ENCODE data around the gene LDAH.

LDAH gene

DNA sequence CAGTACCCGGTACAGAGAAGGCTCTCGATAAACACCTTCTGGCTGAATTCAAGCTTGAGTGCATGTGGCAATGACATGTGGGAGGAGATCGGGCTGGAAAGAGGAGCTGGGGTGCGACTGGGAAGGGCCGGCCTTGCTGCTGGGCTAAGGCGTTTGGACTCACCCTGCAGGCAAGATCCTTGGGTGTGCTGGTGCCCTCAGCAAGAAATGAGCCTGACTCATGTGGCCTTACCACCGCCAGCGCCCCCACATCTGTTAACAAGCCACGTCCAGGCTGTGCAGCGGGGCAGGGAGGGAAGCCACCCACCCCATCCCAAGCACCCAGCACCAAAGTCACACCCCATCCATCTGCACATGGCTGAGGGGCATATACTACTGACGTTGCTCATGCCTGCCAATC lies 173.3 kb downstream of the LDAH start:
- Mint-ChIP-seq H3K4me1 (ENCODE audit: low read depth) (peaks cover 29% of the 10 kb centered on the region), H3K36me3 (ENCODE audit: low read depth) (no peaks in the 10 kb centered on the region), H3K9me3 (no peaks in the 10 kb centered on the region), H3K4me3 (peak overlapping the region; percentile 94), H3K27me3 (ENCODE audit: low read depth) (peaks cover 2% of the 10 kb centered on the region), H3K27ac (no peak overlapping the region)
- DNase-seq (ENCODE audit: low spot score): no peak

DNA sequence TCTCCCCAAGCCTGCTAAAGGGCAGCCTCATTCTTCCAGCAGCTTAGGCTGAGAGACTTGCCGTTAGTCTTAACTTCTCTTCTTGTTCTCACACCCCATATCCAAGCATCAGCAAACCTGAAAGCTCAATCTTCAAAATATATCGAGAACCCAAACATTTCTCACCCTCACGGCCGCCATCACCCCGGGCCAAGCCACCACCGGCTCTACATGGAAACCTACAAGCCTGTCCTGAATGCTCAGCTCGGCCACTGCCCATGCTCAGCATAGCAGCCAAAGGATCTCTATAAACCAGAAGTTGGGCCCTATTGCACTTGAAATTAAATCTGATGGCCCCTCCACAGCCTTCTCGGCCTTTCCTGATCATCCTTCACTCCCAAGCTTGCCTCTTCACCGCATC lies 174.1 kb downstream of the LDAH start:
- Mint-ChIP-seq H3K9me3 (no peaks in the 10 kb centered on the region), H3K27me3 (ENCODE audit: low read depth) (no peaks in the 10 kb centered on the region), H3K4me1 (ENCODE audit: low read depth) (peaks cover 27% of the 10 kb centered on the region), H3K36me3 (ENCODE audit: low read depth) (no peaks in the 10 kb centered on the region), H3K4me3 (peak overlapping the region; percentile 94), H3K27ac (no peak overlapping the region)
- DNase-seq (ENCODE audit: low spot score): no peak

DNA sequence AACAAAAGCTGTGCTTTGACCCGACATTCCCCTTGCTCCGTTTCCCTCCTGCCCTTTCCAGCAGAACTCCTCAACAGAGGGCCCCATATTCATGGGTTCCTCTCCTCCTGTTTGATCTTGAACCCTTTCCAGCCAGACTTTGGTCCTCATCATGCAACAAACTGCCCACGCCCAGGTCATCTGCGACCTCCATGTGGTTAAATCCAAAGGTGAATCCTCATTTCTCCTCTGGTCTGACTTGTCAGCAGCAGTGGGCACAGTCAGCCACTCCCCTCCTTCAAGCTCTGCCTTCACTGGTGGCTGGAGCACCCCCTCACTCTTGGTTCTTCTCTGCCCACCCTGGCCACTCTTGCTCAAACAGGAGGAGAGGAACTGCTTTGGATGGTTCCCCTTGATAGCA lies 174.7 kb downstream of the LDAH start:
- H3K9me3 Mint-ChIP-seq: no peaks in the 10 kb centered on the region
- DNase-seq (ENCODE audit: low spot score): no peak
- no peaks in the 10 kb centered on the region for H3K36me3 Mint-ChIP-seq (ENCODE audit: low read depth)
- no peak overlapping the region for H3K27ac Mint-ChIP-seq
- no peaks in the 10 kb centered on the region for H3K27me3 Mint-ChIP-seq (ENCODE audit: low read depth)
- H3K4me1 Mint-ChIP-seq (ENCODE audit: low read depth): peaks cover 27% of the 10 kb centered on the region
- no peak overlapping the region for H3K4me3 Mint-ChIP-seq

DNA sequence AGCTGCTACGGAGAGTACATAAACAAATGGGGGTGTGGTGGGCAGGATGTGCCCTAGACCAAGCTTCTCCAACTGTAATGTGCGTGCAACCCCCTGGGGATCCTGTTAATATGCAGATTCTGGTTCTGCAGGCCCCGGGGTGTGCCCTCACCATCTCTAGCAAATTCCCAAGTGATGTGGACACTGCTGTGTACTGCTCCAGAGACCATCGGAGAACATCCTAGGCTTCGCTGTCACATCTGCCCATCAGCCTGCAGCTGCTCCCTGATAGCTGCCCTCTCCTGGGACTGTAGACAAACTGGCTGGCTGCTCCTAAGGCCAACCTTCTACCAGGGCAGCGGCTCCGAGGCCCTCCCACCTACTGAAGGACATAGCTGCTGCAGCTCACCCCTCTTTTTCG lies 175.2 kb downstream of the LDAH start:
- H3K27me3 Mint-ChIP-seq (ENCODE audit: low read depth): no peaks in the 10 kb centered on the region
- no peaks in the 10 kb centered on the region for H3K36me3 Mint-ChIP-seq (ENCODE audit: low read depth)
- no peak overlapping the region for H3K4me3 Mint-ChIP-seq
- no peaks in the 10 kb centered on the region for H3K9me3 Mint-ChIP-seq
- DNase-seq (ENCODE audit: low spot score): no peak
- H3K27ac Mint-ChIP-seq: no peak overlapping the region
- H3K4me1 Mint-ChIP-seq (ENCODE audit: low read depth): peaks cover 27% of the 10 kb centered on the region

DNA sequence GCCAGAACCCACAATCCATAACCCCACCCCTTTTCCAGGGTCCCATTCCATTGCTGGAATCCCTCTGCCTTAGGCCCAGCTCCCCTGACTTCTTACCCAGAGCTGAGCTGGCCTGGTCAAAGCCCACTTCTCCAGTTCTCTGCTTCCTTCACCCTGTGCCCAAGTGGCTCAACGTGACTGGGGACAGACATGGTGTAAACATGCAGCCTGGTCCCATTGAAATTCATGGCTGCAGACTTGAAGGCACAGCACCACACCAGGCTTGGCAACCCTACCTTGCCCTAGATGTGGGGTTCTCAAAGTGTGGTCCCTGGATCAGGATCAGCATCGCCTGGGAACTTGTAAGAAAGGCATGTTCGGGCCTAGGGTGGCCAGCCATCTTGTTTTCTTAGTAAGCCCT lies 175.7 kb downstream of the LDAH start:
- DNase-seq (ENCODE audit: low spot score): no peak
- Mint-ChIP-seq H3K4me1 (ENCODE audit: low read depth) (peaks cover 27% of the 10 kb centered on the region), H3K4me3 (no peak overlapping the region), H3K27ac (no peak overlapping the region), H3K9me3 (no peaks in the 10 kb centered on the region), H3K36me3 (ENCODE audit: low read depth) (no peaks in the 10 kb centered on the region), H3K27me3 (ENCODE audit: low read depth) (no peaks in the 10 kb centered on the region)

DNA sequence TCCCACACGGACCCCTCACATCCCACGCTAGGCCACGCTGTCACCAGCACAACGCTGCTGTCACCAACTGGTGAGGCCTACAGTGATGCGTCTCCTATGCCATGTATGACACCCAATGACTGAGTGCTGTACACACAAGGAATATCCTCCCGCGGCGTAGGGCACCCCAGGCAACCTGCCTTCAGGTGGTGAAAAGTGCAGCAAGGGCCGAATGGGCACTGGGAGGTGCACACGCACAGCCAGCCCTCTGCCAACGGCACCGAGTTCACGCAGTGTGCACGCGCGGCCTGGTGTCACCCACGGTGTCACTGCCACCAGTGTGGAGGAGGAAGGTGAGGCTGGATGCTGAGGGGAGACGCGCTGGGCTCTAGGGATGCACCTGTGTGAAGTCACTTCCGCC lies 176.5 kb downstream of the LDAH start:
- Mint-ChIP-seq H3K4me3 (no peak overlapping the region), H3K36me3 (ENCODE audit: low read depth) (peaks cover 2% of the 10 kb centered on the region), H3K27ac (no peak overlapping the region), H3K9me3 (no peaks in the 10 kb centered on the region), H3K27me3 (ENCODE audit: low read depth) (no peaks in the 10 kb centered on the region), H3K4me1 (ENCODE audit: low read depth) (peaks cover 21% of the 10 kb centered on the region)
- DNase-seq (ENCODE audit: low spot score): no peak

DNA sequence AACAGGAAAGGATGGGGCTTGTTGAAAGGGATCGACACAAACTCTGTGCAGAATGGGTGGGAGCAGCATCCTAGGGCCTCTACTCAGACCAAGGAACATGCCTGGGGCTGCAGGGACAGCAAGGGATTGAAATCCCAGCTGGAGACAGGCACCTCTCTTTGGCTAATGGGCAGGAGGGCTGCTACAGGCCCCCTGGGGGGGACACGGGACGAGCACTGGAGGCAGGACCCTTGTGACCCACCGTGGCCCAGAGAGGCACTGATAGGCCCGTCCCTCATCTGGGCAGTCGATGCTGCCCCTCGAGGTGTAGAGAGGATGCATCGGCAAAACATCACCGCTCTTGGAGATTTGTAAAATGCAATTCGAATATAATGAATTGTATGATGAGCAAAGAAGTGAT lies 177.1 kb downstream of the LDAH start:
- Mint-ChIP-seq H3K4me1 (ENCODE audit: low read depth) (peaks cover 17% of the 10 kb centered on the region), H3K36me3 (ENCODE audit: low read depth) (peaks cover 2% of the 10 kb centered on the region), H3K4me3 (no peak overlapping the region), H3K27me3 (ENCODE audit: low read depth) (no peaks in the 10 kb centered on the region), H3K9me3 (no peaks in the 10 kb centered on the region), H3K27ac (no peak overlapping the region)
- DNase-seq (ENCODE audit: low spot score): no peak

DNA sequence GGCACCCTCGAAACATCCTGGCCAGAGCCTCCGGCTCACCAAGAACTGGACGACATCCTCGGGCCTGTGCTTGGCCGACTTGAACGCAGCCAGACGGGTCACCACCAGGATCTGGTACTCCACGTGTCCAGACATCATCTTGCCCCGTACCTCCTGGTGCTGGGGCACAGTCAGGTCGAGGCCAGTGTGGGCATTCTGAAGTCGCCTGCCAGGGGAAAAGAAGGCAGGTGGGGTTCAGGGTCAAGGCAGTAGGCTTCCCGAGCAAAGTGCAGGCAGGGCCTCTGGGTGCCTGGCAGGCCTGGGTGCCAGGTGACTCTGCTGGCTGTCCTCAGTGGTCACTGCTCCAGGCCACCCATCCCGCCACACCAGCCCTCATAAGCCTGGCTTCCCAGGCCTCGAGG lies 177.6 kb downstream of the LDAH start:
- peaks cover 15% of the 10 kb centered on the region for H3K4me1 Mint-ChIP-seq (ENCODE audit: low read depth)
- no peak overlapping the region for H3K4me3 Mint-ChIP-seq
- no peaks in the 10 kb centered on the region for H3K9me3 Mint-ChIP-seq
- no peak for DNase-seq (ENCODE audit: low spot score)
- H3K36me3 Mint-ChIP-seq (ENCODE audit: low read depth): peaks cover 2% of the 10 kb centered on the region
- H3K27me3 Mint-ChIP-seq (ENCODE audit: low read depth): no peaks in the 10 kb centered on the region
- H3K27ac Mint-ChIP-seq: no peak overlapping the region

DNA sequence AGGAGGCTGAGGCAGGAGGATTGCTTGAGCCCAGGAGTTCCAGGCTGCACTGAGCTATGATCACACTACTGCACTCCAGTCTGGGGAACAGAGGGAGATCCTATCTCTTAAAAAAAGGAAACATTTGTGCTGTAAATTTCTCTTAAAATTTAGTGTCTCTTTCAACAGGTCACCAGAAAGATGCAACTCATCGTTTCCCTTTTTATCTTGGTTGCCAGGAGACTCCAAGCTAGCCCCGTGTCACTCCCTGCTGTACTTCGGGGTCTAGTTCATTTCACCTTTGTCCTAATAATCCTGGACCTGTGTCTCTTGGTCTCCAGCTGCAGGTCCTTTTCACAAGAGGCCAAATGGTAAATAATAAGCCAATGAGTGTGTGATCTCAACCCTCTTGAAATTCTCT lies 179.1 kb downstream of the LDAH start:
- Mint-ChIP-seq H3K27me3 (ENCODE audit: low read depth) (no peaks in the 10 kb centered on the region), H3K36me3 (ENCODE audit: low read depth) (peaks cover 2% of the 10 kb centered on the region), H3K4me3 (no peak overlapping the region), H3K9me3 (no peaks in the 10 kb centered on the region), H3K4me1 (ENCODE audit: low read depth) (peaks cover 3% of the 10 kb centered on the region), H3K27ac (no peak overlapping the region)
- DNase-seq (ENCODE audit: low spot score): no peak

DNA sequence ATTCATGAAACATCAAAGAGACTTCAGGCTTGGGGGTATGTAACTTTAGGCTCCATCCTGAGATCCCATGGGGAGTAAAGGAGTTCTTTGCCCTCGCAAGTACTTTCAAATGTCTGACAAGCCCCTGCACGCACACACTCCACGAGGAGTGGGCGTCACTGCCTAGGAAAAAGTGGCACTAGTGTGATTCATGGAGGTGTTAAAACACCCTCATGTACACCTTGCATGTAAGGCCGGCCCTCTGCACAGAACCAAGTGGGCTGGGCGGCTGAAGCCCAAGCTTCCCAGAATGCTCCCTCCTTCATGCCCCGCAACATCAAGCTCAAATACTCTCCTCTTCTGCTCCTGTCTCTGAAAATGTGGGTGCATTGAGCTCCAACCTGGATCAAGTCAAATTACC lies 179.8 kb downstream of the LDAH start:
- Mint-ChIP-seq H3K9me3 (no peaks in the 10 kb centered on the region), H3K4me1 (ENCODE audit: low read depth) (no peaks in the 10 kb centered on the region), H3K4me3 (no peak overlapping the region), H3K27ac (no peak overlapping the region), H3K36me3 (ENCODE audit: low read depth) (peaks cover 2% of the 10 kb centered on the region), H3K27me3 (ENCODE audit: low read depth) (no peaks in the 10 kb centered on the region)
- DNase-seq (ENCODE audit: low spot score): no peak

DNA sequence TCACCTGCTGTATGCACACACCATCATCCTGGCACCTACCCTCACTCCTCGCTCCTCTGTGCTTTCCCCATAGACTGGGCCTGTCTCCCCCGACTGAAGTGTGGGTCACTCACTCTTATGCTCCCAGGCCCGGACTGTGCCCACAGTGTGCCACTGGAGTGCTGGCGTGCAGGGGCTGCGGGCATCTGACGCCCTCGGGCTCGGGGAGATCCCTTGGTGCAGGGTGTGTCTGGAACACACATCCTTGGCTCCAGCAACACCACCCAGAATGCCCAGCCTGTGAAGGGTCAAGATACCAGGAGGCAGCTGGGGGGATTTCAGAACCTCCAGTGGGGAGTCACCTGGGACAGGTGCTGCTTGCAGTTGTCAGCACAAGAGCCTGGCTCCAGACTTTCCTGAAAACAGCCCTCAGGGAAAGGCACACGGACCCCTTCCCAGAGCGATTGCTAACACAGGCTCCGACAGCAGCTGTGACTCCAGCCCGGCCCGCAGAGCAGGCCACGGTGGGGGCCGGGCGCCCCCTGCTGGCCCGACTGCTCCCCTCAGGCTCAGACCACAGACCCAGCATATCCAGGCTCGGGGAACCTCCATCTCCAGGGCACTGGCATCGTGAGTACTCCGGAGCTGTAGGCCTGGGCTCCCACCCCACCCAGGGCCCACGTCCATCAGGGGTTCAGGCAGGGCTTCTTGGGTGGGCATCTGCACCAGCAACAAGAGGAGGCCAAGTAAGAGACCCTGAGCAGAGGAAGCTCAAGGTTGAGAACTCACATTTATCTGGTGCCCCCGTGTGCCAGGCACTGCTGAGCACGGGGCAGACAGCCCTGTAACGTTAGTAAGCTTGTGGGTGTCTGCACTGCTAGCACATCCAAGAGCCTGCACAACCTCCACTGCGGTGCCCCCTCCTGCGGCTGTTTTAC lies 180.6 kb downstream of the LDAH start:
- no peak overlapping the region for H3K4me3 Mint-ChIP-seq
- no peaks in the 10 kb centered on the region for H3K27me3 Mint-ChIP-seq (ENCODE audit: low read depth)
- peaks cover 2% of the 10 kb centered on the region for H3K36me3 Mint-ChIP-seq (ENCODE audit: low read depth)
- no peaks in the 10 kb centered on the region for H3K9me3 Mint-ChIP-seq
- H3K27ac Mint-ChIP-seq: no peak overlapping the region
- peak; percentile 63 for DNase-seq (ENCODE audit: low spot score)
- H3K4me1 Mint-ChIP-seq (ENCODE audit: low read depth): no peaks in the 10 kb centered on the region

DNA sequence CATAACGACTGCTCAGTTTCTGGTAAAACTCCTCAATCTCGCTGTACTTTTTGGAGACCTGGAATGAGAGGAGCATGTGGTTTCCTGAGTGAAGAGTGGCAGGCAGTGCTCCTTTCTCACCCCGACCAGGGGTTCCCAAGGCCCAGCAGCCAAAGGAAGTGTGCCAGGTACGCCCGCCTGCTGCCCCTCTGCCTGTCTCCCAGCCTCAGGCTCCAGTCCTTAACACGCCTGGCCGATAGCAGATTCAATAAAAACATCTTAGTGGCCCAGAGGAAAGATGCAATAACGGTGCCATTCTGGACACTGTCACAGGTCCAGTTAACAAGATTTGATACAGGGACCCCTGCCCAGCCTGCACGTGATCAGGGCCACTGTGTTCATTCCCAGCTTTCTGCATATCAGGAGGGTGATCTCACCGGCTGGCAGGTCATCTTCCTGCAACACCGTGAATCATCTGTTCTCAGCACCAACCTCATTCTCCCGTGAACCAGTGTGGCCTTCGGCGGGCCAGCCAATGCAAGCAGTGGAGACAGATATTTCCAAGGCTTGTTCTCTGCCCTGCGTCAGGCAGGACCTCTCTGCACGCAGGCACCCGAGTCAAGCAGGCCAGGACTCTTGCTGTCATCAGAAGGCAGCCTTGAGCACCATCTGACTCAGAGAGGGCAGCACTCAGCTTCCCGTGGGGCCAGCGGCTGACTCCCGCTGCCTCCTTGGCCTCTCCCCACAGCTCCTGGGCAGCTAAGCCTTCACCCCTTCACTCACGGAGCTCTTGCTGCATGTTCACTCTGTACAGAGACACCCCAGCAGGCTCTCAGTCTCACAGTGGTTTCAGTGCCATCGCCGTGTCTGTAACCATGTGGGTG lies 181.5 kb downstream of the LDAH start:
- Mint-ChIP-seq H3K4me1 (ENCODE audit: low read depth) (no peaks in the 10 kb centered on the region), H3K27me3 (ENCODE audit: low read depth) (no peaks in the 10 kb centered on the region), H3K4me3 (no peak overlapping the region), H3K27ac (no peak overlapping the region), H3K9me3 (no peaks in the 10 kb centered on the region), H3K36me3 (ENCODE audit: low read depth) (peaks cover 2% of the 10 kb centered on the region)
- no peak for DNase-seq (ENCODE audit: low spot score)

DNA sequence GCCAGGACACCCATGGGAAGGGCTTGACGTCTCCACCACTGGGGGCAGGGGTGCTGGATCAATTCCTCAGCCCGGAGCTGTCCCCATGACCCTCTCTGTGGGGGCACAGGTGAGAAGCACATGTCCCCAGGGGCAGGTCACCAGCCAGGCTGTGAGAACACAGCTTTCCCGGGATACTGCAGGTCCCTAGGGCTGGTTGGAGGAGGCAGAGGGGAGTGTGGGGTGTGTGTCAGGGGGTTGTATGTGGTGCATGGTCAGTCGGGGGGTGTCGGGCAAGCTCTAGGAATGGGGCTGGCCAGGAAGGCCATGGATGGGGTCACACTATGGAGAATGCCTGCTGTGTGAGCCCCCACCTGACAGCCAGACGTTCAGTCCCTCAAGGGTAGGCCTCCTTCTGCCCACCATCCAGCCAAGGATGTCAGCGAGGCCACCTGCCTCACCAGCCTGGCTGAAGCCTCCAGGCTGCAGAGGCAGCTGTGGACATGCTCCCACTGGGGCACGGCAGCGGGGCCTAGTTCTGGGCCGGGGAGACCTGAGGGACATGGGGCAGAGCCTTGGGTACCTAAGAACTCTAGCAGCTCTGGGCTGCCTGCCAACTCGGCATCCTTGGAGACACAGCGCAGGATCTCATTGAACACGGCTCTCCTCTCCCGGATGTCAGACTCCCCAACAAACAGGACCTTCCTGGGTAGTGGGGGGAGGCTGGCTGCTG lies 182.3 kb downstream of the LDAH start:
- peaks cover 2% of the 10 kb centered on the region for H3K36me3 Mint-ChIP-seq (ENCODE audit: low read depth)
- H3K27ac Mint-ChIP-seq: no peak overlapping the region
- H3K4me1 Mint-ChIP-seq (ENCODE audit: low read depth): no peaks in the 10 kb centered on the region
- H3K4me3 Mint-ChIP-seq: no peak overlapping the region
- H3K9me3 Mint-ChIP-seq: no peaks in the 10 kb centered on the region
- H3K27me3 Mint-ChIP-seq (ENCODE audit: low read depth): no peaks in the 10 kb centered on the region
- no peak for DNase-seq (ENCODE audit: low spot score)

All from T-helper 2 cell treated with Interferon-gamma antibody and Interleukin-4, amounts not matched to agents 5 μg/mL and 100 μg/mL, for 36 hours (primary cell).